Bronchial epithelial cell (primary cell): ENCODE data around the gene TBX20. TPM values are rescaled to one million over a fixed set of nuclear protein-coding genes. Genes with fewer than 3 reads are reported as not detected.
"Not testable (repeated sequence)": the region's sequence is repeated elsewhere in the genome, so short reads cannot be mapped to it uniquely, and the experiment has no call there.

Source experiments
- DNase-seq: peaks from one replicate; pipeline ENCODE4 v3.0.0-alpha.2; 2010; ENCODE audit warnings: low read depth
- FAIRE-seq: peaks from 2 replicates; lab custom pipeline; 2011; peaks lifted over from hg19 to GRCh38; lab: Jason Lieb, UNC
- H3K27me3 ChIP-seq: 2 replicates; pipeline ENCODE4 v1.5.1; 2011; ENCODE audit warnings: low read length; ENCODE audit not compliant: control insufficient read depth, insufficient read depth
- H3K36me3 ChIP-seq: 2 replicates; pipeline ENCODE4 v1.5.1; 2011; ENCODE audit warnings: low read length; ENCODE audit not compliant: control insufficient read depth, insufficient read depth
- H3K4me3 ChIP-seq: 2 replicates; pipeline ENCODE4 v1.5.1; 2011; ENCODE audit warnings: mild to moderate bottlenecking, low read depth, low read length, control low read depth
- total RNA-seq: library from RNA; depleted of rRNA; stranded (reverse); fragments of >200 nt; gene quantifications from 2 replicates; pipeline ENCODE4 v1.2.1, GENCODE V29; 2014
- TF ChIP-seq, protein P1 (sequence below): IDR thresholded peaks from 2 replicates; pipeline ENCODE4 v1.5.1; 2011; ENCODE audit warnings: mild to moderate bottlenecking, moderate library complexity, low read length, control low read depth, inconsistent platforms; ENCODE audit not compliant: insufficient read depth, severe bottlenecking

TBX20 gene
- total RNA-seq, 1 donor from 2014 or later: under 0.01 TPM

DNA sequence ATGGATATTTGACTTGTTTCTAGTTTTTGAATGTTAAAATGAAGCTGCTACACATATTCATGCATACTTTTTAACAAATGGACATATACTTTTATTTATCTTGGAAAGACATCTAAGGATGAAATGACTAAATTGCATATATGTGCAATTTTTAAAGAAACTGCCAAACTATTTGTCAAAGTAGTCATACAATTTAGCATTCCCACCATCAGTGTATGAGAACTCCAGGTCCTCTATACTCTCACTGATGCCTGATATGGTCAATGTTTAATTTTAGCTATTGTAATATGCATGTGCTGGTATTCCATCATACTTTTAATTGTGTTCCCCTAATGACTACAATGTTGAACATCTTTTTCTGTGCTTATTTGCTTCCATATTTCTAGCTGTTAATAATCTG, 47.0 kb downstream of the TBX20 start:
- DNase-seq, FAIRE-seq, H3K27me3 ChIP-seq, H3K4me3 ChIP-seq, H3K36me3 ChIP-seq: not testable (repeated sequence)

DNA sequence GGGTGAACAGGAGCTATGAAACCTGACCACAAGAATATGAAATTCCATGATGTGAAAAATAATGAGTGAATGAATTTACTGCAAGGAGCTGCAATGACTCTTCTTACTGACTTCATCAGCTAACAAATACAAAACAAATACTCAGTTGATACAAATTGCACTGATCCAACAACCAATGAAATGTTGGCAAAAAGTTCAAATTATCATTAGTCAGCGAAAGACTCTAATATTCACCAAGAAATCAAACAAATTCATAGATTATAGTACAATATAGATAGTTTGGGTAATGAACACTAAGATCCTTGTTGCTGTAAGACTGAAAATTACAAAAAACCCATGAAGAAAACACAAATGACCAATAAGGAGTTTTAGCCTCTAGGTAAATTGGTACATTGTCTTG, 49.0 kb downstream of the TBX20 start:
- DNase-seq, H3K27me3 ChIP-seq, H3K4me3 ChIP-seq, FAIRE-seq, H3K36me3 ChIP-seq: not testable (repeated sequence)

DNA sequence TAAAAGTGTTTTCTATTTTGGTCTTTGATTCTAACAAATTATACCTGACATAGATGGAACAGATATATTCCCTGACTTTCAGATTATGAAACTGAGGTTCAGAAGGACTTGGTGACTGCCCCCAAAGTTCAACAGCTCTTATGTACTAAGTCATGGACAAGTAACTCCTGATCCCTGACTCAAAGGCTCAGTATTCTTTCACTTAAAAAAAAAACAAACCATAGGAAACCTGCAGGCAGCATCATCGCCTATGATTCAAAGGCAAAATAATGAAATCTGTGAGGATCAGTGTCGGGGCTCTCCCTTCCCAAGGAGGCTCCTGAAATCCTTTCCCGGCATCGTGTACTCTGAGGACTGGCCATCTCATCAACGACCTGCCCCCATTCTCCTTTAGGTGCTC, 49.9 kb downstream of the TBX20 start:
- H3K36me3 ChIP-seq, DNase-seq, H3K4me3 ChIP-seq, H3K27me3 ChIP-seq: not testable (repeated sequence)
- peak; percentile 70 for FAIRE-seq

DNA sequence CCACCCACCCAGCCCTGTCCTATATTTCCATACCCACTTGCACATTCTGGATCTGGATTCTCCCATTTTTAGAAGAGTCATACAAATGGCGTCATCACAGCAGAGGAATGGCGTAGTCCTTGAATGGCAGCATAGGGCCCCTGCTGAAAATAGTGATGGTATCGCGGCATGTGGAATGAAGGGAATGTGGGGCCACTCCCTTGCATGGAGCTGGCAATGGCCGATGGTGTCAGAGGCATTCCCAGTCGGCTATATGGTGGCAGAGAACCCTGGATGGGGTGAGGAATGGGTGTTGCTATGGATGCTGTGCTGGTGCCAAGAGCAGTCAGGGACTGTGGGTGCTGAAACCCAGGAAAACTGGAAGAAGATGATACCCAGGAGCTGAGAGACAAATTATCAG, 51.5 kb downstream of the TBX20 start:
- H3K4me3 ChIP-seq, H3K27me3 ChIP-seq, DNase-seq, FAIRE-seq, H3K36me3 ChIP-seq: not testable (repeated sequence)

DNA sequence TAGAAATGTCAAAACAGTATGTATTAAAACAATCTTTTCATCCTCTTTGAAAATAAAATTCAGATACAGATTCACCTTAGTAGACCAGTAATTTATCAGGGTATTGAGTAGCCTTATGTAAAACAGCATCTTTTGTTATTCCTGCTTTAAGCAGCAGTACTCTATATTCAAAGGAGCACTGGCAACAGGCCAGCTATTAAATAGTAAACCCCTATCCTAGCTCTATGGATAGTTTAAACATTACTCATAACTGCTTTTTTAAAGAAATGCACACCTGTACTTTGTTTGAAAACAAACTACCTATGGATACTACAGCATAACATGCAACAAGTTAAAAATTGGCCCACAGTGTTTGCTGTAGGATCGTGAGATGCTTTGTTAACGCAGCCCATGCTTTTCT, 53.7 kb downstream of the TBX20 start:
- FAIRE-seq, H3K4me3 ChIP-seq, DNase-seq: not testable (repeated sequence)

DNA sequence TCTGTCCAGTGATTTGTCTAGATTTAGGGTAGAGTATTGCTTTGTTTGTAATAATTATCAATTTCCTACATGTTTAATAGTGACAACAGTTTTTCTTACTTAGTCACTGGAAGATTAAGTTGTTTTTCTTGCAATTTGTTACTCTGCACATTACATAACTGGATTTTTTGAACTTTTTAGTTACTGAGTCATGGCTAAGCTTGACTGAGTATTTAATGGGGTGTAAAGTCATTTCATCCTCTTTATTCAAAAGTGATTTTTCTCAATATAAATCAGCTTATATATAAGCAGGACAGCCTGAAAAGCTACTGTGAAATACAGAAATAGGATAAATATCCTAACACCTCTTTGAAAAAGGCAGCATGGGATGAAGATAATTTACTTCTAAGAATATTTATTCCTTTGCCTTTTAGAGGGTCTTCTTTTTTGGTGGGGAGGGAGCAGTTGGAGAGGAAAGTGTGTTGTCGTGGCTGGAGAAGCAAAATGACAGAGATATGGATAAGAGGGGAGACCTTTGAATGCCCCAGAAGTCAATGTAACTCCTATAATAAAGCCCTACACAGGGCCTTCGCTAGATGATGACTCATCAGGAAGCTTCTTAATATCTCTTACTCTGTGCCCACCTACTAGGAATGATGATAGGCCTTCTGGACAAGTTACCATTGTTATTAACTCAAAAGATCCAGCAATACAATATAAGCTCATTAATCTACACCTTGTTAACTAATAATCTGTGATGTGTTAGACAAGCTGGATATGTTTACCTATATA, 55.3 kb downstream of the TBX20 start:
- not testable (repeated sequence) for H3K36me3 ChIP-seq, H3K4me3 ChIP-seq, DNase-seq, FAIRE-seq, H3K27me3 ChIP-seq

More for the DNA sequence above, 53.7 kb downstream of the TBX20 start:
- not testable (repeated sequence) for H3K27me3 ChIP-seq, H3K36me3 ChIP-seq

DNA sequence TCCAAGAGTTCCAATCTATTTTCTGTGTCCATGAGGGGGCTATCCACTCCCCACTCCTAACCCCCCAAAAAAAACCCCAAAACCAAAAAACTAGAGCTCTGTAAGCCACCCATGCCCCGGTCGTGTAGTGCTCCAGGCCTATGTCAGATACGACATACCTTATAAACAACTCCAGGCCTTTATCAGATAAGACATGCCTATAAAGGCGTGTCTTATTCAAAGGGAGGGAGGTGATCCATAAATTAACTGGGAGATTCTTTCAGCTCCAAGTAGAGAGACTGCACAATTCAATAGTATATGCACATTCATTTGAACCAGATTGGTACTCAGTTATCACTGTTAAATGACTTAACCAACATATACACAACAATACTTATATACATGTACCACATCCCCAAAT, 62.3 kb downstream of the TBX20 start:
- H3K36me3 ChIP-seq, DNase-seq, H3K27me3 ChIP-seq, FAIRE-seq, H3K4me3 ChIP-seq: not testable (repeated sequence)

DNA sequence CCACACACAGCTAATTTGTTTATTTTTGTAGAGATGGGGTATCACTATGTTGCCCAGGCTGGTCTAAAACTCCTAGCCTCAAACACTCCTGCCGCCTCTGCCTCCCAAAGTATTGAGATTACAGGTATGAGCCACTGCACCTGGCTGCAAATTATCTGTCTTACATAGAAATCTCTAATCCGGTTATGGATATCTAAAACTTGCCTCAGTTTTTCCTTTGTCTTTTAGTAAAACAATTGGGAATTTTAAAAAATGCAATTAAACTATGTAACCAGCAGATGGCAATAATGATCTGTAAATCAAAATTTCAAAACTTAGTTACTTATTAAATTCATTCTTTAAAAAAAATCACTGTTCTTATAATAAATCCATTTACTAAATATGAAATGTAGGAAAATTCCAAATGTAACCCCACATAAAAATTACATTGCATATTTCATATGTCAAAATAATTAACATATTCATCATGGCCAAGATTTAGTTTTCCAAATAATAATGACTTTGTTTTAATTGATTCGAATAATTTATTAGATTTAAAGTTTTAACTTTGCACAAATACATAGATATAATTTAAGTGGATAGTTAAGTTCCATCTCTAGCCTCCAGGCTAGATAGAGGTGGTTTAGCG, 63.6 kb downstream of the TBX20 start:
- DNase-seq, FAIRE-seq, H3K4me3 ChIP-seq, H3K27me3 ChIP-seq, H3K36me3 ChIP-seq: not testable (repeated sequence)

DNA sequence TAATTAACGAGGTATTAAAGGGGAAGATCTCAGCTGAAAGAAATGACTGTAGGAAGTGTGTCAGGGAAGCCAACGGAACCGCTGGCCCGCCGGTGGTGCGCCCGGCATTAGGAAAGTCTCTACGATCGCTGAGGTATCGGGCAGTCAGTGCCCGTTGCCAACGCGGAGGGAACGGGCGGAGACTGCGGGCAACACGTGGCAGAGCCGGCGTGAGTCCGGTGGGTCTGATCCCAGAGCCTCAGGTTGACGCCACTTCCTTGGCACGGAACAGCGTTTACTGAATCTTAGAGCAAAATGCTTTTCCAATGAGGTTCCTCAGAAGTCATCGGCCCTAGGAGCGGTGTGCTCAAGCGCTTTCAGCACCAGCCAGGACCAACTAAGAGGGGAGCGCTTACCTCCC, 67.1 kb downstream of the TBX20 start:
- not testable (repeated sequence) for FAIRE-seq
- peak; percentile 21 for DNase-seq

DNA sequence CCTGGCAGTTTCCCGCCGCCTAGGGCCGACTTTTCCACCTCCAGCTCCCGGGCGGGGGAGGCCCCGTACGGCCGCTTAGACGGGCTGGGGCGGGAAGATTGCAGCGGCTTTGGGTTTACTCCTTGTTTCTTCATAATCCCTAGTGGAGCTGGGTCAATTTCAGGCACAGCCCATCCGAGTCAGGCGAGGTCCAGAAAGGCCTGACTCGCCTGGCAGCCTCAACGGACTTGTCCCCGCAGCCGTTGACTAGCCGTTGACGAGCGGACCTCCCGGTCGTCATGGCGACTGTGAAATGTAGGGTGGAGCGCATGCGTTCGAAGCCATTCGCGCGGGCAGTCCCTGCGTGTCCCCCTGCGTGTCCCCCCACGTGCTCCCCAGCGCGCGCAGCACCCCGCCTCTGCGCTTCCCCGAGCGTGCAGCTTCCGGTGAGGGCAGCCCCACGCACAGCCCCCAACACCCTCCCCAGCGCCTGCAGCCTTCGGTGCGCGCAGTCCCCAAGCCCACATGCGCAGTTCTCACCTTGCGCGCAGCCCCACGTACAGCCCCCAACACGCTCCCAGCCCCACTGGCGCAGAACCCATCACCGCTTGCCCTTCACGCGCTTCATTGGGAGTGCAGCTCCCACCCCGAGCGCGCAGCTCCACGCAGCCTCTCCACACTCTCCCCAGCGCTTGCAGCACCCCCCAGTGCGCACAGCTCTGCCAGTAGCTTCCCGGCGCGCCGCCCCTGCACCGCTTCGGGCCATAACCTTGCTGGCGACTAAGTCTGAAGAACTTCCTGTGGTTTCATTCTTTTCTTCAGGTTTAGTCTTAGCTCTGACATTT, 67.8 kb downstream of the TBX20 start:
- Histone ChIP-seq H3K4me3 (peak overlapping the region; percentile 20), H3K36me3 (no peaks in the 10 kb centered on the region), H3K27me3 (peaks cover 10% of the 10 kb centered on the region)
- TF ChIP-seq, protein P1, sequence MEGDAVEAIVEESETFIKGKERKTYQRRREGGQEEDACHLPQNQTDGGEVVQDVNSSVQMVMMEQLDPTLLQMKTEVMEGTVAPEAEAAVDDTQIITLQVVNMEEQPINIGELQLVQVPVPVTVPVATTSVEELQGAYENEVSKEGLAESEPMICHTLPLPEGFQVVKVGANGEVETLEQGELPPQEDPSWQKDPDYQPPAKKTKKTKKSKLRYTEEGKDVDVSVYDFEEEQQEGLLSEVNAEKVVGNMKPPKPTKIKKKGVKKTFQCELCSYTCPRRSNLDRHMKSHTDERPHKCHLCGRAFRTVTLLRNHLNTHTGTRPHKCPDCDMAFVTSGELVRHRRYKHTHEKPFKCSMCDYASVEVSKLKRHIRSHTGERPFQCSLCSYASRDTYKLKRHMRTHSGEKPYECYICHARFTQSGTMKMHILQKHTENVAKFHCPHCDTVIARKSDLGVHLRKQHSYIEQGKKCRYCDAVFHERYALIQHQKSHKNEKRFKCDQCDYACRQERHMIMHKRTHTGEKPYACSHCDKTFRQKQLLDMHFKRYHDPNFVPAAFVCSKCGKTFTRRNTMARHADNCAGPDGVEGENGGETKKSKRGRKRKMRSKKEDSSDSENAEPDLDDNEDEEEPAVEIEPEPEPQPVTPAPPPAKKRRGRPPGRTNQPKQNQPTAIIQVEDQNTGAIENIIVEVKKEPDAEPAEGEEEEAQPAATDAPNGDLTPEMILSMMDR: no peak
- FAIRE-seq (no peak), DNase-seq (peak; percentile 10)

More for the DNA sequence above, 67.1 kb downstream of the TBX20 start:
- peak overlapping the region; percentile 20 for H3K4me3 ChIP-seq
- H3K36me3 ChIP-seq, H3K27me3 ChIP-seq: not testable (repeated sequence)

DNA sequence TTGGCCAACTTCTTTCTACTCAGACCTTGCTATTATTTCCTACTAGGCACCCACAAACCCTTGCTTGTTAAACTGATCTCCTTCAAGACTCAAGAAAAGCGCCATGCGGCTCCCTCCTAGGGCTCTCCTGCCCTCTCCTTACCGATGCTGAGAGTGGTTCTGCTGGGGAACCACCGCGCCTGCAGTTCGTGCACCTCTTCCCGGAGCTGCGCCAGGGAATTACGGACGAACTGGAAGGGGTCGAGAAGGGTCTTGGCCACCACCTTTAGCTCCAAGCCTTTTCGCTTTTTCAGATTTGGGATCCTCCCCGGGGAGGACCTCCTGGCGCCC, 68.4 kb downstream of the TBX20 start:
- not testable (repeated sequence) for H3K27me3 ChIP-seq, H3K4me3 ChIP-seq, DNase-seq, H3K36me3 ChIP-seq, FAIRE-seq

DNA sequence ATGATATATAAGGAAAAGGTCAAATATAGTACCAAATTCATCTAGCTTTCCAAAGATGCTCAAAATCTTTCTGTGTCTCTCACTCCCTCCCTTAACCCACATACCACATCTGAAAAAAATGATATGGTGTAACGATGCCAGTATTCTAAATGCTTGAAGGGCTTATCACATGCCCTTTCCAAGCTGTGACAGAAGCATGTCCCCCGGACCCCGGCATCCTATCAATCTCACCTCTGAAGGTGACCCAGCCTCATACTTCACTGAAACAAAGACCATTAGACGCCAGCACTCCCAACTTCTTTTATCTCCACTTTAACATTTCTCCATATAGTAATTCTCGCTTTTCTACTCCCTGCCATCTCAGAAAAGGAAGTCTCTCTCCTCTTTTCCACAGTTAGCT, 68.9 kb downstream of the TBX20 start:
- not testable (repeated sequence) for H3K27me3 ChIP-seq, H3K36me3 ChIP-seq, FAIRE-seq, DNase-seq, H3K4me3 ChIP-seq
